Right lung (tissue), 10 donors: ENCODE measurements around the gene THEM4. TPM values are rescaled to one million over a fixed set of nuclear protein-coding genes. Genes with fewer than 3 reads are reported as not detected.
A peak's percentile ranks its signal among the peaks of the same experiment; 100 is the strongest.

Experiments used
- DNase-seq, 2 donors: peaks; one replicate each; pipeline ENCODE4 v3.0.0-alpha.2; 2013
- long read RNA-seq, 8 donors: transcript quantifications; one replicate each; lab custom pipeline, GENCODE V29; 2026
- polyA plus RNA-seq, 5 donors: library from polyadenylated mRNA; unstranded; fragments of 120-200 nt; gene quantifications; one replicate each; pipeline versions ENCODE4 v1.2.1 to v1.2.3, GENCODE V29; 2013; ENCODE audit warnings: inconsistent platforms in 1 of 5, low replicate concordance in 1 of 5; ENCODE audit not compliant: insufficient read length in 5 of 5, insufficient read depth in 1 of 5

THEM4 gene
- polyA plus RNA-seq = 10 to 100 TPM; 27.7 to 38.1 (median 33.1) TPM
- long read RNA-seq, donor 1, transcript THEM4-205 (2 exons, 643 nt) = major isoform, 5 of 17 reads
- long read RNA-seq, donor 1, transcript THEM4-202 (7 exons, 1,832 nt) = major isoform, 5 of 17 reads
- long read RNA-seq, donor 1, partial matches to known transcripts = 5 of 17 reads
- long read RNA-seq, donor 1, other reads (novel, unspliced or antisense) = 0 of 17 reads
- long read RNA-seq, donor 2, partial matches to known transcripts = 0 of 3 reads
- long read RNA-seq, donor 2, other reads (novel, unspliced or antisense) = 0 of 3 reads
- long read RNA-seq, donor 3, partial matches to known transcripts = 0 of 2 reads
- long read RNA-seq, donor 3, other reads (novel, unspliced or antisense) = 0 of 2 reads
- long read RNA-seq, donor 4, partial matches to known transcripts = 10 of 14 reads
- long read RNA-seq, donor 4, other reads (novel, unspliced or antisense) = 0 of 14 reads
- long read RNA-seq, donor 5, partial matches to known transcripts = 19 of 29 reads
- long read RNA-seq, donor 5, other reads (novel, unspliced or antisense) = 0 of 29 reads
- long read RNA-seq, donor 6, partial matches to known transcripts = 19 of 29 reads
- long read RNA-seq, donor 6, other reads (novel, unspliced or antisense) = 0 of 29 reads
- long read RNA-seq, donor 7, partial matches to known transcripts = 19 of 25 reads
- long read RNA-seq, donor 7, other reads (novel, unspliced or antisense) = 0 of 25 reads
- long read RNA-seq, donor 8, partial matches to known transcripts = 0 of 5 reads
- long read RNA-seq, donor 8, other reads (novel, unspliced or antisense) = 0 of 5 reads

DNA sequence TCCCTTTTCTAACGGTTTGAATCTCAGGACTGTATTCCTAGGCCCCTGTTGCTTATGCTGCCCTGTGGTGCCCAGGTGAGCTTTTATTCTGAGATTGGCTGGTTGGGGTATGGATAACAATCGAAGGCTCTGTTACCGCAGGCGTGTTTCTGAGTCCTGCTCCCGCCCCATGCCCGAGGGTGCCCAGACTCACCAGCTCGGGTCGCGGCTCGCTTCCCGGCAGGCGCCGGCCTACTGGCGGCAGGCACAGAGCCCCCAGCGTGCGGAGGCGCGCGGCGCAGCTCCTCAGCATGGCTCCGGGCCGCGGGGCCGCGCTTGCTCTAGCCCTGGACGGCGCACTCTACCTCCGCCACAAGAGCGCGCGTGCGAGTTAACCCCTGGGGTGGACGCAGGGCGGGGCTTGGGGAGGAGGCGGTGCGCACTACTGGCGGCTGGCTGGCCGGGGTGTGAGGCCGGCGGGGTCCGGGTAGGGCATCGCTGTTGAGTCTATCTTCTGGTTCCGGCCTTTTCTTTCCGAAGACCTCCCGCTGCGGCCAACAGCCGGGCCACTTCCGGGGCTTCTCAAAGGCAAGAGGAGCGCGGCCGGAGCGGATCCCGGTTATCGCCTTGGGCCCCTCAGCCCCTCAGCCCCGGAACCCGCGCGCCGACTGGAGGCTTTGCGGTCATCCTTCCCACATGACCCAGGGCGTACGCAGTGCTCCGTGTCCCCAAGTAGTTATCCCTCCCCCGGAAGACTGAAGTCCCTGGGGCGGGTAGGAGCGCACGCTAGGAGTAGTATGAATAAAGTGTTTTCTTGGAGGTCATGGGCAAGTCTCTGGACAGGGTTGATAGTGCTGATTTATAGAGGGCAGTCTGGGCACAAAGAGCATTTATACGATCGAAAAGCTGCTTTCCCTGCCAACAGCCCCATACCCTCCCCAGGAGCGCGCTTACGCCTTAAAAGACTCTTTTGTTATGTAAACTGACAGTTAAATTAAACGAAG, at the start of gene THEM4:
Gene THEM4, minus strand, starts transcription at position 345 of the 983 bp plus-strand sequence. Its CDS starts 53 bp downstream, at position 292.
- peak; percentile 92 for DNase-seq

DNA sequence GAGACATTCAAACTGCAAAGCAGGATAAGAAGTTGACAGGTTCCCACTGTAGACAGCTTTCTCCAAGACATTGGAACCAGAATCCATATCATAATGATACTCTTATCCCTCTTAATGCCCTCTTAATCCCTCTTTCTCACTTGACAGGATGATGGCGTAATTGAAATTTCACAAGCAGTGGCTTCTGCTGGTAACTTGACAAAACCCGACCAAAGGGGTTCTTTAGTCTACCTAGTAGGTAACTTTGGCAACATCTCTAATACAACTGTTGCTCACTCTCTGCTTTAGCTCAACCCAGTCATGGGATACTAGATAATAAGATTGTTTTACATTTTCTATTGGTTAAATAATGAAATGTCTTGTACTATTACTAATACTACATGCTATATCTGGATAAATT, 49.6 kb upstream of the THEM4 start:
- DNase-seq = no peak

DNA sequence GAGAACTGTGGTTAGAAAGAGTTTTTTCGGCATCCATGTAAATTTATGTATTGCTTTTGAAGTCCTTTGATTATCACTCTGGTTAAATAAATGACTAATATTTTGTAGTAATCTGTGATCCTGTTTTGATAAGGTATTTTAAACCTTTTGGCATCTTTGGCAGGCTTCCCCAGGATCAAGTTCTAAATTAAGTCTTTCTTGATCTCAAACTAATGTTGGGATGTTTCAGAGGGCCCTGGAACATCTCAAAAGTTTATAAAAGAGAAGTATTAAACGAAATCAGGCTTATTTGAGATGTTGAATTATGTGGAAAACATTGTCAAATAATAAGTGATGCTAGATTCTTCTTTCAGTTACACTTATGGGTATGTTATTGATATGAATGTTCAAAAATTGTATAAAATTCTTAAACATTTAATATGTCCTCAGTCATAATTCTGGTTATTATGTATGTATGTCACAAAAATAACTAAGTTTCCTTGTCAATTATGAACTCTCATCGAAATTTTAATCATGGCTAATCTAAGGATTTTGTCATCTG, 47.7 kb upstream of the THEM4 start:
- no peak for DNase-seq

DNA sequence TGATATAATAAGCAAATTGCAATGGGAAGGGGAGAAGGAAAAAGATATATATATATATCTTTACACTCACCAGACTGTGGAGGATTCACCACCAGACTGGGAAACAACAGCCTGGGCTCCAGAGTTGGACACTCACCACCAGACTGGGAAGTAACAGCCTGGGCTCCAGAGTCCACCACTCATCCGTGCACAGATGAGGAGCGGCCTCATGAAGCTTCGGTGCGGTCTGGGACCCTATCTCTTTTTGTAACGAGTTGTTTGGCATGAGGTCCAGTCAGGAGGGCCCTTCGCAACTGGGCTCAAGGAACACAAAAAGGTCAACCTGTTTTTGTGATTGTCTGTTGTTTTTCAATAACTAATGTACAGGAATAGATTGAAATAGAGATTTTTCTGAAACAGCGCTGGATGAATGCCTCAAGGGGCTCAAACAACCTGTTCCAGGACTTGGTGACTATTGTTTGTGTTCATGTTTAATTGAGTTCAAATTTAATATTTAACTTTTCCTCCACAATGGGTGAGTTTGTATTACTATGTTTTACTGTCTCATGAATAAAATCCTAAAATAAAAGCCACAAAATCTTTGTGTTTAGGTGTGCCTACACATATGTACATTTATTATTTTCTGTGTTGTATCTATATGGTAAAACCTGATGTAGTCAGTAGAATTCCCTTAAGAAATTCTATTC, 44.2 kb upstream of the THEM4 start:
- DNase-seq = no peak

DNA sequence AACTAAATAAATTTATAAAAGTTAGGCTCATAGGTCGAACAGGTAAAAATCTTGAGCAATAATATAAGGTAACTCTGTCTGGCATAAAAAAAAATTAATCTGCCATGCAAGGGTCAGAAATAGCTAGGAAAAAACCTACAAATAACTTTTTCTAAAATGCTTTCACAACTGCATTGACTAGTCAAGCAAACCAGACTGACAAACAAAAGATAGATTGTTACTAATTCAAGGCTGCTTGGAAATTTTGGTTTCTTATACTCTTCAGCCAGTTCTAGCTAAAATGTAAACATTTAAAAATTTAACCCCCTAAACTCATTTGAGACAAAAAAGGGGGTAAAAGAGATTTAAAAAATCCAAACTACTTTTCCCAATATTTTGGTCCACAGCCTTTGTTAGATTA, 43.5 kb upstream of the THEM4 start:
- DNase-seq = no peak

DNA sequence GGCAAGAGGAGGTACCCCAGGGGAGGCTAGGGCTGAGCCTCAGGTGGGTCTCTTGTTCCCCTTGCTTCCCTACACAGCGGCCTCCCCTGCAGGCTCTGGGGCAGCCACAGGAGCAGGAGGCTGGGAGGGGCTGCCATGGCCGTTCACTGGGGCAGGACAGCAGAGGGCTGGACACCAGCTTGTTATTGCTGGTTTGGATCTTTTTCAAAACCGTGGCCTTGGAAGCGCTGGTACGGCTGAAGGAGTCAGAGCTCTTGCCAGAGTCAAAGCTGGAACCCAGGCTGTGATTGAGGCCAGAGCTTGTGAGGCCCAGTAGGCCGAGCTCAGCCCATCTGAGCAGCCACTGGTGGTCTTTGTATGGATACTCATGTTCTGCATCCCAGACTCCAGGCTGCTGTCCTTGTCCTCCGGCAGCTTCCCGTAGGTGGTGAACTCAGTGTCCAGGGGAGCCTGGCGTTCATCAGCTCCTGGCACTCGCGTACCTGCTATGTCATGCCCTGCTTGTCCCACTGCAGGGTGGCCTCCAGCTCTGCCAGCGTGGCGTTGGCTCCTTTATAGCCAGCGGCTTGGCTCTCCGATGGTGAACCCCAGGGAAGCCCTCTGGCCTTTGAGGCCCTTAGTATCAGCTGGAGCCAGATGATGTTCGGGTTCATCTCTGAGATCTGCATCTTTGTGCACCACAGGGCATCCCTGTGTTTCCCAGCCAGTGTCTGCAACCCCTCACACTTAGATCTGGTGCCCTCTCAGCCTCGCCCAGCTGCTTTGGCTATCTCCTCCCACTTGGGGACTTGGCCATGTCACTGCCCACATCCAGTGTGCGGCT, 40.3 kb upstream of the THEM4 start:
- no peak for DNase-seq

DNA sequence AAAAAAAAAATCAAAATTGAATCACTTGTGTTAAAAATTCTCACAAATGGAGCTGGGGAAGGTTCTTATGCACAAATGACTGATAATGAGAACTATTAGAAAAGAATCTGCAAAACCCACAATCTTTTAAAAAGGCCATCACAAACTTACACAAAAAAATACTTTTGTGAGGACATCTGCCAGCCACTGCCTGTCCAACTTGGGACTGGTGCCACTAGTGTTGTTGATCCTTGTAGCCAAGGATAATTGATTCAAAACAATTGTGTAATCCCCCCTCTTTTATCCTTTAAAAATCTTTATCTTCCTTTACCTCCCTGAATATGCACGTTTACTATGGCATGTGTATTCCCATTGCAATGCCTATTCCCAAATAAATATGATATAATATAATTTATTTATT, 39.2 kb upstream of the THEM4 start:
- DNase-seq = no peak

DNA sequence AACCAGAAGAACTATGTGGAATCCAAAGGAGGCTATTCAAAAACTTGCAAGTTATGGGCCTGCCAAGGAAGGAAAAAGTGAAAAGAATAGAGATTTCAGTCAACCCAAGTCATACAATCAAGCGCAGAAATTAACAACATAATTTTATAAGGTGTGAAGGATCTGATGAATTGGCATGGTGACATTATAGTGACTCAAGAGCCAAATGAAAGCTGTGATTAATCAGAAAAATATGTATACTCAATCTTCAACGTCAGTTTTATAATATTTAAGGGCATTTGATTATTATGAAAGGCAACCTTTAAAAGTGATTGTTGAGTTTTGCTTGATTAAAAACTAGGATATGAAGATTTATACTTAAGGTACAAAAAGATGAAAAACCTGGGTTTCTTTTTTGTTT, 37.8 kb upstream of the THEM4 start:
- no peak for DNase-seq

DNA sequence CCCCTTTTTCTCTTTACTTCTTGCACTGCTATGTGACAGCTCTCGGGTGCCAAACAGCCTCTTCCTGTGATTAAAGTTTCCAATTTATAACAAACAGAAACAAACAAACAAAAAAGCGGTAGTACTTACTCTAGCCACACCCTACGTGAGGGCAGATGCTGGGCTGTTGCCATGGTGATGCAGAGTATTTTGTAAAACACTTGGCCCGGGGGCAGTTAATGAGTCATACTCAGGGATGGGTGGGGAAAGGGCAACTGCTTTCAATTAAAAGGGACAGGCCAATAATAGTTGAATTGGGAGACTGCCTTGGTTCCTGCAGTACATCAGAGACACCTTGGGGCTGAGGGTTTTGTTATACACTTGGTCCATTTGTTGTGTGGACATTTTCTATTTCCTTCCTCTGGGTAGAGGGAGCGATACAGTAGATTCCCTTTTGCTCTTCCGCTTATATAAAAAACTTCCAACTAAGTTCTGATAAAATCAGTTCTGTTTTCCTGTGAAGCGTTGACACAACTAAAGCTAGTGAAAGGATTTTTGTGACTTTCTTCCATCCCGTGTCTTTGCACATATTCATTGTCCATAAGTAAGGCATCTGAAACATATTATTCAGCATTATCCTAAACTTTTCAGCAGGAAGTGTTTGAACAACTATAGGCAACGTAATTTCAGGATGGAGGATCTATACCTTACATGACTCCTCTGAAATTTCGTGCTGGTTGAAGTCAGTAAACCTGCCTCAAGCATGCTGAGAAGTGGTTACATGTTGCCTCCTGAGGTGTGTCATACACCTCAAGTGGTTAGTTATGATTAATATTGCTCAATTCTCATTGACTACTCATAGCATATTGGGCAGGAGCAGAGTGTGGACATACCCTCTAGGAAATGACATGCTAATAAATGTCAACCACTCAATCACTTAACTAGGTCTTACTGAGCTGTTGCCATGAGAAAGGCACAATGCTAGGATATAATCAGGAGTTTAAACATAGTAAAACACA, 36.7 kb upstream of the THEM4 start:
- peak; percentile 35 to 40 for DNase-seq

DNA sequence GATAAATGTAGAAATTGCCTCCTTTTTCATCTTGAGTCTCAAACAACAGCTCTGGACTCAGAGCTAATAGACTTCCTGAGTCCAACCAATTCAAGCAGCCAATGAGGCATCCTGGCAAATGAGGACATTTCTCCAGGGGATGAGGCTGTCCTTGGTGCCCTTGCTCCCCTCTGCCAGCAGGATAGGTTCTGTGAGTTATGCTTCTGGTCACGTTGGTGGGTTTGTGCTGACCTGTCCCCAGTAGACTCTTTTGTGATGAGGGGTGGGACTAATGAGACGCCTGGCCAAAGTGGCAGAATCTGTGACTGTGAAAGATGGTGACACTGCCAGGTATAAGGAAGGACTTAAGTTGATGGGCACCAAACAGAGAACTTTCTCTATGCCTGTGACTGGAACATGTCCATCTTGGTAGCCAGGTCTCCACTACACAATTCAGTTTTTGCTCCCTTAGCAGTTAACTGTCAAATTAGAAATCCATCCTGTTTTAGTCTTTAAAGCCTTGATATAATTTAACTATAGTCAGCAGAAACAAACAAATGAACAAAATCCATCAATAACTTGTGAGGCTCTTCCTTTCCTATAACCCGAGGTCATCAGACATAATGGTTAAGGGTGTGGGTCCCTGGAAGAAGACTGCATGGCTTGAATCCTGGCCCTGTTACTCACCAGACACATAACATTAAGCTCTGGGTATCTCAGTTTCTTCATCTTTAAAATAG, 35.7 kb upstream of the THEM4 start:
- DNase-seq = no peak

DNA sequence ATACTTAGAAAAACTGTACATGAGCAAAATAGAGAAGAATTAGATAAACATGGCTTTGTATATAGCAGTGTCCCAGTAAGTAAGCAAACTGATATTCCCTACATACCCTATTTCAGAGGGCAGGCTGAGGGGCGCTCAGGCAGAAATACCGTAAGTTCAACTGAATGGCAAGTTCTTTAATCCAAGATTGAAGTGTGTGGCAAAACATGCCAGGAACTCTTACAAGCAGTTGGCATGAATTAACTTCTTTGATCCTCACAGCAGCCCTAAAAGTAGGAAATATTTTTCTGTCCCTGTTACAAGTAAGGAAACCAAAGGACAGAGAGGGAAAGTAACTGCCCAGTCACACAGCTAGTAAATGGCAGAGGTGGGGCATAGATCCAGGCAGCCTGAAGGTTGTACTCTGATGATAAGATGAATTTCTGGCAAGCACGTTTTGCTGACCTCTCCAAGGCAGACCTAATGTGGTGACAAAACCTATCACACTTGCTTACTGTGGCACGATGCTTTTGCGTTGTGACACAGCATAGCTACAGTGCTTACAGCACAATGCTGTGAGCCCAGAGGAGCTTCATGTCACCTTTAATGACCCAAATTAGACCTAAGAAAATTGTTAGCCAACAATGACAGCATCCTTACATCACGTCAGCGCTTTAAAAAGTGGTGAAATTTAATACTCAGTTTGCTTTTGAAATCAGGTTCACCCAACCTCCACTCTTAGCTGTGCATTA, 35.0 kb upstream of the THEM4 start:
- peak in 1 of 2 donors; percentile 33 for DNase-seq

DNA sequence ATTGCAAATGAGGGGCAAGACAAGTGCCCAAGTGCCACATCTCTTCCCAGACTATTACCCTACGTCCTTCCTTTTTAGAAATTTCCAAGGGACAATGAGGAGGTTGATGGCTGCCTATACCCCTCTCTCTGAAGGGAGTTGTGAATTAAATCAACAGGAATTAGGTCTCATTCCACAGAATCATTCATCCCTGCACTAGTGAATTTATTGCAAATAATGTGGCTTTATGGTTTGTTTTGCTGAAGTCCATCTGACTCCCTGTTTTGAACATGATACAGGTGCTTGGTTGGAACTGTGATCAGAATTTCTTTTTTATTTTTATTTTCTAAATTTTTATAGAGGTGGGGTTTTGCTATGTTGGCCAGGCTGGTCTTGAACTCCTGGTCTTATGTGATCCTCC, 34.3 kb upstream of the THEM4 start:
- no peak for DNase-seq

DNA sequence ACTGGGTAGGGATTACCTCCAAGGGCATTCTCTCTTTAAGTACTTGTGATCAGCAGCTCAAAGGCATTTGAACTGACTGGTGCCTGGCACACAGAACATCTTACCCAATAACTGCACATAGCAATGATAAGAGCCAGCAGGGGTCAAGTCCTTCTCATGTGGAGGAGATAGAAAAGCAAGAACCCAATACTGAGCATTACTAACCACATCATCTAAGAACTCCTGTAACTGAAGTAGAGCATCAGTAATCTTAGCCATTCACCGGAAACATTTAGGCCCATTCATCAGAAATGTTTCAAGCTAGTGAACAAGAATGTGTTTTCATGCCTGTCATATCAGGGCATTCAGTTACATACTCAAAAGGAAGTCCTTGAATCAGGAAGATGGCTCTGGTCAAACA, 33.6 kb upstream of the THEM4 start:
- DNase-seq = no peak

DNA sequence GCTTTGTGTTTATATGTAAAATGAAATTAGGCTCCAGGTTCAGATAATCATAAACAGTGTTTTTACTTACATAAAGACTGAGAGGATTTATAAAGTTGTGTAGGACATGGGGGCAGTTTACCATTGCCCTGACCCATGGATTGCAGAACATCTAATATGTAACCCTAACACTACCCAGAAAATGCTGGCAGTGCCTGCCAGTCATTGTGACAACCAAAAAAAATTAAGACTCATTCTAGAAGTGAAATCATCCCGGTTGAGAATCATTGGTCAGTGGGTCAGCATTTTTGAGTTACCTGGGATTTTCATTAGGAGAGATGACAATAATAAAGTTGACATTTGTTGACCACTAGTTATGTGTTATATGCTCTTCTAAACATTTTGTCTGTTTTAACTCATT, 31.2 kb upstream of the THEM4 start:
- no peak for DNase-seq

DNA sequence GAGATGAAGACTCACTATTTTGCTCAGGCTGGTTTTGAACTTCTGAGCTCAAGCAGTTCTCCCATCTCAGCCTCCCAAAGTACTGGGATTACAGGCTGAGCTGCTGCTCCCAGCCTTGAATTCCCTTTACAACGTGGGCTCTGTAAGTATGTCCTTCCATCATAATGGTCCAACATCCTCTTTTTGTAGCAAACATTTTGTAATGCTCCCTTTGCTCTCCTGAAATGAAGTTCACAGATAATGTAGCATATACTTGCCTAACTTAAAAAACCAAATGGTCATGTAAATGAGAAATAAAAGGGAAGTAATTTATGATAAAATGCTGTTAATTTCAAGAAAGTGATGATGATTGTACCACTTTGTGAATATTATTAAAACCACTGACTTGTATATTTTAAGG, 30.5 kb upstream of the THEM4 start:
- DNase-seq = no peak

DNA sequence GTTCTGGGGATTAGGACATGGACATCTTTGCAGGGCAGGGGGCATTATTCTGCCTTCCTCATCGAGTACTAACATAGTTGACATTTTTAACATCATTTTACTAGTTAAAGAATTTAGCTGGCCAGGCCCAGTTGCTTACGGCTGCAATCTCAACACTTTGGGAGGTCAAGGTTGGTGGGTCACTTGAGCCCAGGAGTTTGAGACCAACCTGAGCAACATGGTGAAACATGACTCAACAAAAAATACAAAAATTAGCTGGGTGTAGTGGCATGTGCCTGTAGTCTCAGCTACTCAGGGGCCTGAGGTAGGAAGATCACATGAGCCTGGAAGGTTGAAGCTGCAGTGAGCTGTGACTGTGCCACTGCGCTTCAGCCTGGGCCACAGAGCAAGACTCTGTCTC, 29.8 kb upstream of the THEM4 start:
- DNase-seq = no peak

DNA sequence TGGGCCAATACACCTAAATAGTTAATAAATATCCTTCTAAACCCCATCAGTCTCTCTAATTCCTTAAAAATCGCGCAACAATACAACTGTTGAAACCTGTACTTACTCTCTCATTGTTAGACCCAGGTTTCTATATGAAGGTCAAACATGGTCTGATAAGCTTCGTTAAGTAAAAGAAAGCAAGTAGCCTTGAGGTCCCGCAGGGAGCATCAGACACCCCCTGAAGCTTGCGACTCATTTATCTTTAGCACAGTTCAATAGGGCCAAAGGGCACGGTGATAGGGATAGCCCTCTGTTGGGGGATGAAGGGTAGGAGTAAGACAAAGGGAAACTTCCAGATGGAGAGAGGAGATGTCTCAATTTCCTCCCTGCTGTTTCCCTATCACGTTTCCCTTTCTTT, 27.3 kb upstream of the THEM4 start:
- DNase-seq = no peak
